ENCODE measurements around the gene C2.
"Not testable (repeated sequence)": the region's sequence is repeated elsewhere in the genome, so short reads cannot be mapped to it uniquely, and the experiment has no call there.

The C2 gene

DNA sequence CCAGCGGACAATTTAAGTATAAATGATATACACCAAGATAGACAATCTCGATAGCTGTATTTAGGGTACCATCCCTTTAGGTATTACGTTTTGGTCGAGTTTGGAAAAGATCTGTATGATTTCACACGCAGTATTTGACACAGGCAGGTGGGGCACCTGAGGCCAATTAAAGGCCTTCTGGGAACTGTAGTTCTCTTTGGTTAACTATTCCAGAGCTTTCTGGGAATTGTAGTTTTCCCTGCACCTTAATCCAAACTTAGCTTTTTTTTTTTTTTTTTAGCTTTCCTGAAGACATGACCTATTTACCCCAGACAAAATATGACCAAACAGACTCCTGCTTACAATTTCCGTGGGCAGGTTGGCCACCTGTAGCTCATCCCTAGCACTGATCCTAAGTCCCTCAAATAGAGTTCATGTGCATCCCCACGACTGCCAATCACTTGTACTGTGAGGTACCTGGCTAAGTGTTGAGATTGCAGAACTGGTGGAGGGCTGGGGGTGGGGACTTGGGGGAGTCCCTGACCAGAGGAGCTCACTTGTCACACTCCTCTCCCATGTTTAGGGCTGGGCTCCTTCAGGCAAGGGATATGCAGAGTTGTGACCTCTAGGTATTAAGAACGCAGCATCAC lies 29.0 kb upstream of the C2 start:
- DNase-seq (ENCODE audit: low read depth in 2 of 3, low spot score in 2 of 3): no peak

DNA sequence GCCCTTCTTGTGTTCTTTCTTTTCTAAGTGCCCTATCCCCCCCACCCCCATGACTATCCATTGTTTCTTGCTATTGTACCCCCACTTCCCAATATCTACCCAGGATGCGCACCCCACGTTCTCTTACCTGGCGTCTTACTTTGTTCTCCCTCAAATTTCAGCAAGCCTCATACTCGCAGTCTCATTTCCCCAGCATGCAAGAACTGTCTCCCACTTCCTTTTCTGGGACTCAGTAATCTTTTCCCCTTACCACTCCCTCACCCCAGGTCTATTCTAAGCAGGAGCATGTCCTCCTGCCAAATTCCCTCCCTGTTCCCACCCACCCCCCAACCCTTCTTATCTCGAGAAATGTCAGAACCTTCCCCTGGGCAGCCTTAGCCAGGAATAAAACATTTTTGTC lies 28.3 kb upstream of the C2 start:
- DNase-seq (ENCODE audit: low read depth in 2 of 3, low spot score in 2 of 3): no peak

DNA sequence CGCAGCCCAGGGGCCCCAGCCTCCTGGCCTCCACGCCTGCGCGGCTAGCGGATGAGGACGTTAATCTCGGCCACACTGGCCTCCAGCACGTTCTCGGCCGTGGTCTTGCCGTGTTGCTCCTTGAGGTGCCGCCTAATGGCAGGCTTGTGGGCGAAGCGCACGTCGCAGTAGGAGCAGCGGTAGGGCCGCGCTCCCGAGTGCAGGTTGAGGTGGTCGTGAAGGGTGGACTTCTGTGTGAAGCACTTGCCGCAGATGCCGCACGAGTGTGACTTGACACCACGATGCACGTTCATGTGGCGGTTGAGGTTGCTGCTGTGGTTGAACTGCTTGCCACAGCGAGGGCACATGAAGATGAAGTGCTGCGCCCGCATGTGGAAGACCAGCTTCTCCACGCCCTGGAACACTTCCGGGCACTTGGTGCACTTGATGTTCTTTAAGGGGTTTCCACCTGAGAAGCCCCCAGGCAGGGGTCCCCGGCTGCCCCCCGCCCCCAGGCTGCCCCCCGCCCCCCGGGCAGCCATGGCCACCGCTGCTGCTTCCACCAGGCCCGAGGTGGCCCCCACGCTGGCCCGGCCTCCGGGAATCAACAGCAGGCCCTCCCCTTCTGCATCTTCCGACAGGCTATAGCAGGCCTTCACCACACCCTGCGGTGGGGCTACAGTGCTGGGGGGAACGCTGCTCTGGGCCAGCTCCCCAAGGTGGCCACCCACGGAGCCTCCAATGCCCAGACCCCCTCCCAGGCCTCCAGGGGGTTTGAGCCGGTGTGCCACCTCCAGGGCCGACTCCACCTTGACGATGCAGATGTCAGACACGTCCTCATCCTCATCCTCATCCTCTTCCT lies 27.4 kb upstream of the C2 start:
- DNase-seq (ENCODE audit: low read depth in 2 of 3, low spot score in 2 of 3): no peak

DNA sequence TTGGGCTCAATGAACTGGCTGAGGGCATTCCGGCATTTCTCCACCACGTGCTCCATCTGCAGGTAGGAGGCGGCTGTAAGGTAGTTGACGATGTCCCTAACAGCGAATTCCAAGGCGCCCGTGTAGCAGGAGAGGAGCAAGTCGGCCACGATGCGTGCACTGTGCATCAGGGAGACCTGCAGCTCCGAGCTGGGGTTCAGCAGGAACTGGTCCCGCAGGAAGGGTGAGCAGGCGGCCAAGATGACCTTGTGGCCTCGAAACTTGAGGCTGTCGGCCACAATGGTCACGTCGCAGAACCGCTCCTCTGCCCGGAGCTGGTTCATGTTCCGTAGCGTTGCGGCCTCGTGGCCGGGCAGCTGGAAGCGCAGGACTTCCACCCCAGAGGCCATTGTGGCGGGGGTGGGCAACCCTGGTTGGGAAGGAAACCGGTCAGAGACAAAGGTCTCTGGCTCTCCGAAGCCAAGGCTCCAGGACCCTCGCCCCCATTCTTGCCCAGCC lies 26.6 kb upstream of the C2 start:
- no peak for DNase-seq (ENCODE audit: low read depth in 2 of 3, low spot score in 2 of 3)

DNA sequence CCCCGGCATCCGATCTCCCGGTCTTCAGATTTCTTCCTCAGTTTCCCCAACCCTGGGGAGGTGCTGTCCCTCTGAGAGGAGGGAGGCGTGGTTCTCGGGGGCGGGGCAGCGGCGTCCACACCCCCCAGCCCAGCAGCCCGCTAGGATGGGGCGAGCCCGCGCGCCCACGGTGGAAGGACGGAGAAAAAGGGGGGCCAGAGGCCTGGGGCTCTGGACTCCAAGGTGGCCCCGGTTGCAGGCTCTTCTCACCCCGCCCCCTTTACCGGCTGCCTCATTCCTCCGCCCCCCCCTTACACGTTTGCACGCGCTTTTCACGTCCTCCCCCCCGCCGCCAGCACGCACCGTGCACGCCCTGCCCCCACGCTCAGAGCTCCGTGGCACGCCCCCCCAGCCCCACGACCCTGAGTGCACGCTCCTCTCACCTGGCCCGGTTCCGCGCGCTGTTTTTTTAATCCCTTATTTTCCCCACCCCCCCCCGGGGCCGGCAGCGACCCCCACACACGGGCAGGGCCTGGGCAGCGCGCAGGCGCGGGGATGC lies 26.0 kb upstream of the C2 start:
- peak in 1 of 3 experiments; percentile 35 for DNase-seq (ENCODE audit: low read depth in 2 of 3, low spot score in 2 of 3)

DNA sequence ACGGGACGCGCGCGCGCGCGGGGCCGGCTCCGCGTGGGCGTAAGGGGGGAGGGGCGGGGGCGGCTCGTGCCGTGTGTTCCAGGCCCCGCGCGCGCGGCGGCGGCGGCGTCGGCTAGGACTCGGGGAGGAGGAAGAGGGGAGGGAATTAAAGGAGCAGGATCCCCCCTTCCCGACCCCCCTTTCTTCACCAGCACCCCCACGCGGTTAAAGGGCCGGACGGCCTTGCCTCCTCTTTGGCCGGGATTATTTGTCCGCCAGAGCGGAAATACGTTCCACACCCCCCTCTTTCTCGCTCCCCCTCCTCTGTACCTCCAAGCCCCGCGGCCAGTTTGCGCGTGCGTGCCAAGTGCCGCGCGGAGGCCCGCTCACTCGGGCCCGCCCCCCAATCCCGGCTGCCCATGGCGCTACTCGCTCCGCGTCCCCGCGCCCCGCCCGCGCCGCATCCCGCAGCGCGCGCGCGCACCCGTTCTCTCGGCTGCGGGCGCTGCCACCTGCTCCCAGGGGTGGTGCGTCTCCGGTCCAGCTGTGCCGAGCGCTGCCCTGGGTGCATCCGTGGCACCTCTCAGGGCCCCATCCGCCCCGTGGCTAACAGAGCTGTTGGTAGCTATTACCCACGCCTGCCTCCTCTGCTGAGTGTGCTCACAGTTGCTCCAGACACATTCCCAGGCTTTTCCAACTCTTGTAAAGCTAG lies 25.4 kb upstream of the C2 start, which contains the start of gene ZBTB12:
Gene ZBTB12, minus strand, starts transcription at position 134 of the 691 bp plus-strand sequence. CDS start 781 bp downstream, outside the sequence.
- DNase-seq (ENCODE audit: low read depth in 2 of 3, low spot score in 2 of 3): peak; percentile 55 to 77 (median 63)

DNA sequence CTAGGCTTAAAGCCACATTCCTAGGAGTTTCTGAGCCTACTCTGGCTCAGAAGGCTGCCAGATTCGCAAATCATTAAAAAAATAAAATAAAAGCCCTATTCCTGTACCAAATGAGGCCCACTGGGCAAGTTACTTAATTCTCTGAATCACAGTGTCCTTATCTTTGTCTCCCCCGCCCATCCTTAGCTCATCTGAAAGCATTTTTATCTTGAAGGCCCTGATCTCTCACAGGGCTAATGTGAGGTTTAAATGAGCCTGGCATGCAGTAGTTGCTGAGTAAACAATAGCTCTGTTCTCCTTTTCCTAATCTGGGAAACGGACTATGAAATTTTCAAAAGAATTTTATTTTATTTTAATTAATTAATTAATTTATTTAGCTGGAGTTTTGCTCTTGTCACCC lies 23.6 kb upstream of the C2 start:
- no peak for DNase-seq (ENCODE audit: low read depth in 2 of 3, low spot score in 2 of 3)

DNA sequence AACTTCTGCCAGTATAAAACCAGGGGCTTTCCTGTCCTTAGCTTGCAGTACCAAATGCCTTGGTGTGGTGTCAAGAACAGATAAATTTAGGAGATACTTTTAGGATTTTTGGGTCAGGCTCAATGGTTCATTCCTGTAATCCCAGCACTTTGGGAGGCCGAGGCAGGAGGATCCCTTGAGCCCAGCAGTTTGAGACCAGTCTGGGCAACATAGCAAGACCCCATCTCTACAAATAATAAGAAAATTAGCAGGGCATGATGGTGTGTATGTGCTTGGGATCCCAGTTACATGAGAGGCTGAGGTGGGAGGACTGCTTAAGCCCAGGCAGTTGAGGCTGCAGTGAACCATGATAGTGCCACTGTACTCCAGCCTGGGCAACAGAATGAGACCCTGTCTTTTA lies 22.5 kb upstream of the C2 start:
- no peak for DNase-seq (ENCODE audit: low read depth in 2 of 3, low spot score in 2 of 3)

DNA sequence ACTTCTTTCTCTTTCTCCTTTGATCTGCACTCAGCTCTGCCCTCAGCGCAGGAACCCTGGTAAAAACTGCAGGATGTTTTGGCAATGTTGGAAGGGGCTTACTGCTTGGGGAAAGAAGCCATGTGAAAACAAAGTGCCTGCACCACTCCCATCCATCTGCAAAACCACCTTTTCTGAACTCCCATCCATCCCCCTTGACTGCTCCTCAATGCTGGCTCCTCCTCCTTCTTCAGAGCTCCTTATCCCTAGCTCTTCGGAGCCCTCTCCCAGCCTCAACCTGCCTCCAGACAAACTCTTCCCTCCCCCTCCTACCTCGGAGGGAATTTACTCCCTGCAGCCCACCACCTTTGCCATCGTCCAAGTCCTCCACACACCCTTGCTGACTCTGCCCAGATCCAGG lies 21.4 kb upstream of the C2 start:
- DNase-seq (ENCODE audit: low read depth in 2 of 3, low spot score in 2 of 3): no peak

DNA sequence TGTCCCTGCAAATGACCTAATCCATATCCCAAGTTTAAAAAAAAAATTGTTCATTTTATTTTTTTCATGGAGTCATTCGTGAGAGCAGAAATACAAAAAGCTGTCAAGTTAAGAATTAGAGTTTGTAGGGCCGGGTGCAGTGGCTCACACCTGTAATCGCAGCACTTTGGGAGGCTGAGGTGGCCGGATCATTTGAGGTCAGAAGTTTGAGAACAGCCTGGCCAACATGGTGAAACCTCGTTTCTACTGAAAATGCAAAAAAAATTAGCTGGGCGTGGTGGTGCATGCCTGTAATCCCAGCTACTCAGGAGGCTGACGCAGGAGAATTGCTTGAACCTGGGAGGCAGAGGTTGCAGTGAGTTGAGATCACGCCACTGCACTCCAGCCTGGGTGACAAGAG lies 20.8 kb upstream of the C2 start:
- DNase-seq (ENCODE audit: low read depth in 2 of 3, low spot score in 2 of 3): not testable (repeated sequence)

DNA sequence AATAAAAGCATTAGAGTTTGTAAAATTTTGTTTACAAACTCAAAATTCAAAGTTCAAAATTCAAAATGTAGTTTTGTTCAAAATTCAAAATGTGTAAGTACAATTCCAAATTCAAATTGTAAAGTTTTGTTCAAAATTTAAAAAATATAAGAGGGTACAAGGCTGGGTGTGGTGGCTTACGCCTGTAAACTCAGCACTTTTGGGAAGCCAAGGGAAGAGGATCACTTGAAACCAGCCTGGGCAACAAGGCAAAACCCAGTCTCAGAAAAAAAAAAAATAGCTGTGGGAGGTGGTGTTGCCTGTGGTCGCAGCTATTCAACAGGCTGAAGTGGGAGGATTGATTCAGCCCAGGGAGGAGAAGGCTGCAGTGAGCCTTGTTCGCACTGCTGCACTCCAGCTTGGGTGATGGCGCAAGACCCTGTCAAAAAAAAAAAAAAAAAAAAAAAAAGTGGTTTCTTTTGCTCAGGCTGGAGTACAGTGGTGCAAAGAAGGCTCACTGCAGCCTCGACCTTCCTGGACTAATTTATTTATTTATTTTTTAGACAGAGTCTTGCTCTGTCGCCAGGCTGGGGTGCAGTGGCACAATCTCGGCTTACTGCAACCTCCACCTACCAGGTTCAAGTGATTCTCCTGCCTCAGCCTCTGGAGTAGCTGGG lies 20.2 kb upstream of the C2 start:
- DNase-seq (ENCODE audit: low read depth in 2 of 3, low spot score in 2 of 3): no peak

DNA sequence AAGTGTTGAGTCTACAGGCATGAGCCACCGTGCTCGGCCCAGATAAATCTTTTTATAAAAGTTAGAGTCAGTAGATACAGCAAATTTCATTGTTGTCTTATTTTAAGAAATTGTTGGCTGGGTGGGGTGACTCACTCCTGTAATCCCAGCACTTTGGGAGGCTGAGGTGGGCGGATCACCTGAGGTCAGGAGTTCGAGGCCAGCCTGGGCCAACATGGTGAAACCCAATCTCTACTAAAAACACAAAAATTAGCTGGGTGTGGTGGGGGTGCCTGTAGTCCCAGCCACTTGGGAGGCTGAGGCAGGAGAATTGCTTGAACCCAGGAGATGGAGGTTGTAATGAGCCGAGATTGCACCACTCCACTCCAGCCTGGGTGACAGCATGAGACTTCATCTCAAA lies 19.3 kb upstream of the C2 start:
- DNase-seq (ENCODE audit: low read depth in 2 of 3, low spot score in 2 of 3): not testable (repeated sequence)

DNA sequence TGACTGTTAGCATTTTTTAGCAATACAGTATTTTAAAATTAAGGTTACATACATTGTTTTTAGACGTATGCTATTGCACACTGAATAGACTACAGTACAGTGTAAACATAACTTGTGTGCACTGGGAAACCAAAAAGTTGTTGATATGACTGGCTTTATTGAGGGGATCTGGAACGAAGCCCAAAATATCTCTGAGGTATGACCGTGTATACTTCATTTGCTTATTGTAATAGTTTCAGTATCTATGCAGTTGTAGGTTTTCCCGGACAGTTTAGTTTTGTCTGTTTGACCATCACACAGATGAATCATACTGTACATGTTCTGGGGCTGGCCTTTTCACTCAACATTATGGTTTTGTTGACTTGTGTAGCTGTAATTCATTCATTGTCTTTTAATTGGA lies 18.7 kb upstream of the C2 start:
- no peak for DNase-seq (ENCODE audit: low read depth in 2 of 3, low spot score in 2 of 3)

DNA sequence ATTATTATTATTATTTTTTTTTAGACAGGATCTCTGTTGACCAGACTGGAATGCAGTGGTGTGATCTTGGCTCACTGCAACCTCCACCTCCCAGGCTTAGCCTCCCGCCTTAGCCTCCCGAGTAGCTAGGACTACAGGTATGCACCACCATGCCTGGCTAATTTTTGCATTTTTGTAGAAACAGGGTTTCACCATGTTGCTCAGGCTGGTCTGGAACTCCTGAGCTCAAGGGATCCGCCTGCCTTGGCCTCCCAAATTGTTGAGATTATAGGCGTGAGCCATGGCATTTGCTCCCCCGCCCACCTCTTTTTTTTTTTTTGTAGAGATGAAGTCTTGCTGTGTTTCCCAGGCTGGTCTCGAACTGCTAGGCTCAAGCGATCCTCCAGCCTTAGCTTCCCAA lies 18.2 kb upstream of the C2 start:
- DNase-seq (ENCODE audit: low read depth in 2 of 3, low spot score in 2 of 3): not testable (repeated sequence)

DNA sequence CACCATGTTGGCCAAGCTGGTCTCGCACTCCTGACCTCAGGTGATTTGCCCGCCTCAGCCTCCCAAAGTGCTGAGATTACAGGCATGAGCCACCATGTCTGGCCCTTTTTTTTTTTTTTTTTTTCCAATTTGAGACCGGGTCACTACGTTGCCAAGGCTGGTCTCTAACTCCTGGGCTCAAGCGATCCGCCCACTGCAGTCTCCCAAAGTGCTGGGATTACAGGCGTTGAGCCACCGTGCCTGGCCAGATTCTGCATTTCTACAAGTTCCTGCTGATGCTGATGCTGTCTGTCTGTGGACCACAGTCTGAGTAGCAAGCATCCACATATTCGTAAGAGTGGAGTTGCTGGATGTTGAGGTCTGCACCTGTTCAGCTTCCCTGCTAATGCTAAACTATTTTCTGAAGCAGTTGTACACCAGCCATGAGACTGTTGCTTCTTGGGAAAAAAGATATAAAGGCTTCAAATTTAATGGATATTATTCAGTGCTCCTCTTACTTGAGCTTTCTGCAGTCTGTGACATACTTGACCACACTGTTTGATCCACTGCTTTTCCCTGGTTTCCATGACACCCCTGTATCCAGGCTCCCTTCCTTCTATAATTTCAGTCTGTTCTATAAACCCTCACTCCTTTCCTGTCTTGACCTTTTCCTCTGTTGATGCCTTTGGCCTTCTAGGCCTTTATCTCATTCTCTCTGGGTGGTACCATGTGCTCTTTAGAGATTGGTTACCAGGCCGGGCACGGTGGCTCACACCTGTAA lies 15.5 kb upstream of the C2 start:
- no peak for DNase-seq (ENCODE audit: low read depth in 2 of 3, low spot score in 2 of 3)

DNA sequence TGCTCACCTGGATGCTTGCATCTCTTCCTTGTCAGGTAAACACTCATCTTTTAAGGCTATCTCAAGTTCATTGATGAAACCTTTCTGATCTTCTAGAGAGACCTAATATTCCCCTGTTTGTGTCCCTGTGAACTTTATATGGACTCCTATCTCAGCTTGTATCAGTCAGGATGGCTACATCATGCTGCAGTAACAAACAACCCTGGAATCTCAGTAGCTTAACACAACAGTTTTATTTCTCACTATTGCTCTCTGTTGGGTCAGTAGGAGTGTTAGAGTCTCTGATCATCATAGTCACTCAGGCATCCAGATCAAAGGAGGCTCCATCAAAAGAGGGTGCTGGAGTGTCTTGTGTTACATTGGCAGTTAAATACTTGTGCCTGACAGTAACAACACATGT lies 12.2 kb upstream of the C2 start:
- no peak for DNase-seq (ENCODE audit: low read depth in 2 of 3, low spot score in 2 of 3)

DNA sequence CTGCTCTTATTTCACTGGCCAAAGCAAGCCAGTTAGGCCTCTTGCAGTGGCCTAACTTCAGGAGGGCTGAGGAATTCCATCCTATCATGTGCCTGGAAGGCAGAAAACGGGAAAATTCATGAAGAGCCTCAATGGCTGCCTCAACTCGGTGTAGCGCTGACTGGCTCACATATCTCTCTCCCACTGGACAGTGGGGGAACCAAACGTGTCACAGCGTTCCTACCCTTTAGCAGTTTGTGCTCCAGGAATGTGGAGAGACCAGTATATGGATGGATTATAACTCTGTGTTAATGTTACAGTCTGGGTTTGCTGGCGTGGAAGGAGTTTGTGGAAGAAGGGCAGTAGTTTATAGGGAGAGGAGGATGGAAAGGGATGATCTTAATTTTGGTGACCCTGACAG lies 11.8 kb upstream of the C2 start:
- DNase-seq (ENCODE audit: low read depth in 2 of 3, low spot score in 2 of 3): no peak

DNA sequence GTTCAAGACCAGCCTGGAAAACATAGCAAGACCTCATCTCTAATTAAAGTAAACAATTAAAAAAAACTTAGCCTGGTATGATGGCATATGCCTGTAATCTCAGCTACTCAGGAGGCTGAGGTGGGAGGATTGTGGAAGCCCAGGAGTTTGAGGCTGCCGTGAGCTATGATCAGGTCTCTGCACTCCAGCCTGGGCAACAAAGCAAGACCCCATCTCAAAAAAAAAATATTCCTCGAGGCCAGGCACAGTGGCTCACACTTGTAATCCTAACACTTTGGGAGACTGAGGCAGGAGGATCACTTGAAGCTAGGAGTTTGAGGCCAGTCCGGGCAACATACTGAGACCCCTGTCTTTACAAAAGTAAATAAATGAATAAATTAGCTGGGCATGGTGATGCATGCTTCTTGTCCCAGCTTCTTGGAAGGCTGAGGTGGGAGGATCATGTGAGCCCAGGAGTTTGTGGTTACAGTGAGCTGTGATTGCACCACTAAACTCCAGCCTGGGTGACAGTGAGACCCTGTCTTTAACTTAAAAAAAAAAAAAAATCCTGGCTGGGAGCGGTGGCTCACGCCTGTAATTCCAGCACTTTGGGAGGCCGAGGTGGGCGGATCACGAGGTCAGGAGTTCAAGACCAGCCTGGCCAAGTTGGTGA lies 9.3 kb upstream of the C2 start:
- no peak for DNase-seq (ENCODE audit: low read depth in 2 of 3, low spot score in 2 of 3)

DNA sequence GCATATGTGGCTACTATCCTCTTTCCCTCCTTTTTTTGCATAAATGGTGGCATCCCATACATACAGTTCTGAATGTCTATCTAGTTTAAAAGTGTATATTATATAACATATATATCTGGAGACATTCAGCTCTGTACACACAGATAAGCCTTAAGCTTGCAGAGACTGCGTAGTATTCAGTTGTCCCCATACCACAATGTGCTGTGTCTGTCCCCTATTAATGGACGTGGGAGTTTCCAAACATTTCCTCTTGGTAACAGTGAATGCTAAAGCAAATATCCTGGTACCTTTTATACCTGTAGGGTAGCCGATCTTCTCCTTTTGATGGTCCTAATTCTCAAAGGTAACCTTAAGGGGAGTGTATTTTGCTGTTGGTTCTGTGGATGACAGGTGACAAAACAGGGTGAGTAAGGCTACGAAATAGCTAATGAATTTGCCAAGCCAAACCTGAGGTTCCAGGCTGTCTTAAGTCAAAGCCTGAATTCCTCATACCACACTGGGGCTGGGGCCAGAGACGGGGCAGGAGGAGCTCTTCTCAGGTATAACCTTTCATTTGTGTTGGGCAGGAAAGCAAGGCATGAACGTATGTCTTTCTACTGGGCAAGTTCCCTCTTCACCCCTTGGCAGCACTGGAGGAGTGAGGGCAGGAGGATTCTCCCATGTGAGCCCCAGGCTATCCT lies 7.8 kb upstream of the C2 start:
- DNase-seq (ENCODE audit: low read depth in 2 of 3, low spot score in 2 of 3): no peak
